ENCODE data around the gene WNT11.

The WNT11 gene

GRCh38 chr11:76242004-76242779, 35.9 kb upstream of the WNT11 start:
- no peak for ATAC-seq
- Mint-ChIP-seq H3K36me3 (no peaks in the 10 kb centered on the region), H3K4me1 (no peaks in the 10 kb centered on the region), H3K9me3 (no peaks in the 10 kb centered on the region), H3K4me3 (no peak overlapping the region), H3K27me3 (peaks cover 17% of the 10 kb centered on the region), H3K27ac (no peak overlapping the region)

GRCh38 chr11:76241243-76242000, 35.1 kb upstream of the WNT11 start:
- Mint-ChIP-seq H3K4me1 (peaks cover 4% of the 10 kb centered on the region), H3K27me3 (peaks cover 17% of the 10 kb centered on the region), H3K9me3 (no peaks in the 10 kb centered on the region), H3K36me3 (no peaks in the 10 kb centered on the region), H3K4me3 (no peak overlapping the region), H3K27ac (no peak overlapping the region)
- no peak for ATAC-seq

- Mint-ChIP-seq H3K9me3 (no peaks in the 10 kb centered on the region), H3K4me1 (peaks cover 11% of the 10 kb centered on the region), H3K27me3 (peaks cover 20% of the 10 kb centered on the region), H3K4me3 (no peak overlapping the region), H3K27ac (no peak overlapping the region), H3K36me3 (no peaks in the 10 kb centered on the region)
- no peak for ATAC-seq
Observed at GRCh38 chr11:76240666-76241065, 34.4 kb upstream of the WNT11 start.

- H3K27ac Mint-ChIP-seq, result no peak overlapping the region
- no peaks in the 10 kb centered on the region for H3K9me3 Mint-ChIP-seq
- H3K27me3 Mint-ChIP-seq, result peaks cover 24% of the 10 kb centered on the region
- no peak for ATAC-seq
- H3K36me3 Mint-ChIP-seq, result no peaks in the 10 kb centered on the region
- peaks cover 12% of the 10 kb centered on the region for H3K4me1 Mint-ChIP-seq
- H3K4me3 Mint-ChIP-seq, result no peak overlapping the region
Observed at GRCh38 chr11:76240161-76240540, 33.8 kb upstream of the WNT11 start.

- Mint-ChIP-seq H3K27me3 (peaks cover 24% of the 10 kb centered on the region), H3K36me3 (no peaks in the 10 kb centered on the region)
Observed at GRCh38 chr11:76239483-76240160, 33.3 kb upstream of the WNT11 start.

GRCh38 chr11:76238551-76238950, 32.2 kb upstream of the WNT11 start:
- Mint-ChIP-seq H3K9me3 (no peaks in the 10 kb centered on the region), H3K27ac (no peak overlapping the region), H3K36me3 (no peaks in the 10 kb centered on the region), H3K4me1 (peaks cover 23% of the 10 kb centered on the region), H3K27me3 (peaks cover 24% of the 10 kb centered on the region), H3K4me3 (no peak overlapping the region)
- no peak for ATAC-seq

More at GRCh38 chr11:76239483-76240160, 33.3 kb upstream of the WNT11 start:
- no peak for ATAC-seq
- peaks cover 14% of the 10 kb centered on the region for H3K4me1 Mint-ChIP-seq
- no peak overlapping the region for H3K4me3 Mint-ChIP-seq
- no peak overlapping the region for H3K27ac Mint-ChIP-seq
- H3K9me3 Mint-ChIP-seq, result no peaks in the 10 kb centered on the region

- Mint-ChIP-seq H3K36me3 (no peaks in the 10 kb centered on the region), H3K4me1 (peaks cover 30% of the 10 kb centered on the region), H3K27ac (no peak overlapping the region), H3K9me3 (no peaks in the 10 kb centered on the region), H3K27me3 (peaks cover 21% of the 10 kb centered on the region), H3K4me3 (no peak overlapping the region)
- ATAC-seq, result no peak
Observed at GRCh38 chr11:76237914-76238313, 31.6 kb upstream of the WNT11 start.

- Mint-ChIP-seq H3K27me3 (peaks cover 15% of the 10 kb centered on the region), H3K27ac (peak overlapping the region; percentile 93), H3K4me3 (peak overlapping the region; percentile 97), H3K9me3 (no peaks in the 10 kb centered on the region), H3K36me3 (no peaks in the 10 kb centered on the region), H3K4me1 (peaks cover 37% of the 10 kb centered on the region)
- ATAC-seq, result no peak
Observed at GRCh38 chr11:76237000-76237649, 30.8 kb upstream of the WNT11 start.

- peaks cover 41% of the 10 kb centered on the region for H3K4me1 Mint-ChIP-seq
- H3K9me3 Mint-ChIP-seq, result no peaks in the 10 kb centered on the region
- no peaks in the 10 kb centered on the region for H3K36me3 Mint-ChIP-seq
- peak; percentile 47 for ATAC-seq
- peak overlapping the region; percentile 93 for H3K27ac Mint-ChIP-seq
- H3K27me3 Mint-ChIP-seq, result peaks cover 15% of the 10 kb centered on the region
- peak overlapping the region; percentile 97 for H3K4me3 Mint-ChIP-seq
Observed at GRCh38 chr11:76236092-76236999, 30.0 kb upstream of the WNT11 start.

GRCh38 chr11:76235233-76236091, 29.2 kb upstream of the WNT11 start:
- Mint-ChIP-seq H3K4me3 (peak overlapping the region; percentile 97), H3K36me3 (no peaks in the 10 kb centered on the region), H3K27me3 (peaks cover 11% of the 10 kb centered on the region), H3K4me1 (peaks cover 41% of the 10 kb centered on the region), H3K27ac (peak overlapping the region; percentile 93), H3K9me3 (no peaks in the 10 kb centered on the region)
- peak; percentile 87 for ATAC-seq

- Mint-ChIP-seq H3K27ac (peak overlapping the region; percentile 93), H3K36me3 (no peaks in the 10 kb centered on the region), H3K4me3 (peak overlapping the region; percentile 97), H3K9me3 (no peaks in the 10 kb centered on the region), H3K4me1 (peaks cover 41% of the 10 kb centered on the region), H3K27me3 (peaks cover 7% of the 10 kb centered on the region)
- ATAC-seq, result peak; percentile 64
Observed at GRCh38 chr11:76234416-76235232, 28.3 kb upstream of the WNT11 start.

GRCh38 chr11:76234021-76234415, 27.7 kb upstream of the WNT11 start:
- peak; percentile 28 for ATAC-seq
- H3K27ac Mint-ChIP-seq, result peak overlapping the region; percentile 93
- peaks cover 41% of the 10 kb centered on the region for H3K4me1 Mint-ChIP-seq
- H3K9me3 Mint-ChIP-seq, result no peaks in the 10 kb centered on the region
- H3K4me3 Mint-ChIP-seq, result peak overlapping the region; percentile 97
- peaks cover 7% of the 10 kb centered on the region for H3K27me3 Mint-ChIP-seq
- no peaks in the 10 kb centered on the region for H3K36me3 Mint-ChIP-seq
